IPS DF 6.9 (cell line): ENCODE measurements around the gene TXNIP.

Experiments
- DNase-seq: peaks from one replicate; pipeline ENCODE4 v3.0.0-alpha.2; 2013; ENCODE audit warnings: low read depth, low spot score
- H3K27ac ChIP-seq: one replicate; pipeline ENCODE4 v1.5.1; 2013; ENCODE audit warnings: low read length, control low read depth
- H3K27me3 ChIP-seq: 2 replicates; pipeline ENCODE4 v1.6.1; 2013; ENCODE audit warnings: mild to moderate bottlenecking, low read length; ENCODE audit not compliant: control insufficient read depth, insufficient read depth
- H3K36me3 ChIP-seq: 2 replicates; pipeline ENCODE4 v1.6.1; 2013; ENCODE audit warnings: low read length; ENCODE audit not compliant: control insufficient read depth, insufficient read depth
- H3K4me1 ChIP-seq: 2 replicates; pipeline ENCODE4 v1.6.1; 2013; ENCODE audit warnings: low read length; ENCODE audit not compliant: control insufficient read depth, insufficient read depth
- H3K4me3 ChIP-seq: 2 replicates; pipeline ENCODE4 v1.5.1; 2013; ENCODE audit warnings: mild to moderate bottlenecking, low read length
- H3K9me3 ChIP-seq: 2 replicates; pipeline ENCODE4 v1.6.1; 2013; ENCODE audit warnings: low read length, inconsistent platforms; ENCODE audit not compliant: control insufficient read depth, insufficient read depth
- WGBS: extraction: QIAGEN DNeasy Blood & Tissue Kit; methylation state at CpG from one replicate; pipeline ENCODE4 v1.1.7; 2013; ENCODE audit warnings: mixed read lengths, missing lambda C conversion rate; ENCODE audit not compliant: insufficient read length, insufficient coverage; 5-methylcytosine and 5-hydroxymethylcytosine counted together

Gene TXNIP

GRCh38 chr1:145993618-145994390, 2.6 kb downstream of the TXNIP start:
- no CpG with 5 or more reads among the region's 6 CpGs for WGBS
- H3K27ac ChIP-seq: no peak overlapping the region

GRCh38 chr1:145992958-145993617, 3.3 kb downstream of the TXNIP start:
- no peak overlapping the region for H3K4me3 ChIP-seq
- H3K27ac ChIP-seq: no peak overlapping the region
- no peaks in the 10 kb centered on the region for H3K27me3 ChIP-seq
- 0 out of 2 replicates have a peak, but pooled peaks cover 2% of the 10 kb centered on the region for H3K4me1 ChIP-seq
- no CpG with 5 or more reads among the region's 5 CpGs for WGBS
- no peaks in the 10 kb centered on the region for H3K9me3 ChIP-seq
- H3K36me3 ChIP-seq: peaks cover 12% of the 10 kb centered on the region; the same call in 1 of the 2 replicates
- DNase-seq: no peak

More at GRCh38 chr1:145993618-145994390, 2.6 kb downstream of the TXNIP start:
- no peak for DNase-seq
- peaks cover 12% of the 10 kb centered on the region; the same call in 1 of the 2 replicates for H3K36me3 ChIP-seq
- H3K9me3 ChIP-seq: no peaks in the 10 kb centered on the region
- 0 out of 2 replicates have a peak, but pooled peaks cover 2% of the 10 kb centered on the region for H3K4me1 ChIP-seq
- H3K4me3 ChIP-seq: no peak overlapping the region; the same call in 1 of the 2 replicates
- H3K27me3 ChIP-seq: no peaks in the 10 kb centered on the region

GRCh38 chr1:145992502-145992936, 3.9 kb downstream of the TXNIP start:
- no peaks in the 10 kb centered on the region for H3K27me3 ChIP-seq
- DNase-seq: no peak
- H3K4me1 ChIP-seq: 0 out of 2 replicates have a peak, but pooled peaks cover 2% of the 10 kb centered on the region
- H3K9me3 ChIP-seq: no peaks in the 10 kb centered on the region
- H3K36me3 ChIP-seq: peaks cover 12% of the 10 kb centered on the region; the same call in 1 of the 2 replicates
- no CpG with 5 or more reads among the region's 1 CpG for WGBS
- H3K27ac ChIP-seq: no peak overlapping the region
- H3K4me3 ChIP-seq: no peak overlapping the region

GRCh38 chr1:145991735-145992412, 4.5 kb downstream of the TXNIP start:
- no peak overlapping the region for H3K4me3 ChIP-seq
- peaks cover 12% of the 10 kb centered on the region; the same call in 1 of the 2 replicates for H3K36me3 ChIP-seq
- H3K9me3 ChIP-seq: no peaks in the 10 kb centered on the region
- H3K4me1 ChIP-seq: 0 out of 2 replicates have a peak, but pooled peaks cover 2% of the 10 kb centered on the region
- no peak overlapping the region for H3K27ac ChIP-seq
- no CpG with 5 or more reads among the region's 10 CpGs for WGBS
- DNase-seq: no peak
- no peaks in the 10 kb centered on the region for H3K27me3 ChIP-seq

- Histone ChIP-seq H3K4me3 (no peak overlapping the region), H3K27me3 (no peaks in the 10 kb centered on the region), H3K4me1 (peaks cover 2% of the 10 kb centered on the region; the same call in 1 of the 2 replicates), H3K36me3 (peaks cover 12% of the 10 kb centered on the region; the same call in 1 of the 2 replicates), H3K27ac (no peak overlapping the region), H3K9me3 (no peaks in the 10 kb centered on the region)
- no peak for DNase-seq
- WGBS: 100% methylated on average over 1 of the region's 7 CpGs
Observed at GRCh38 chr1:145990249-145990855, 6.0 kb downstream of the TXNIP start.

- no peak for DNase-seq
- no peaks in the 10 kb centered on the region for H3K9me3 ChIP-seq
- no peak overlapping the region for H3K4me3 ChIP-seq
- peaks cover 4% of the 10 kb centered on the region; the same call in 1 of the 2 replicates for H3K4me1 ChIP-seq
- WGBS: no CpG with 5 or more reads among the region's 5 CpGs
- H3K27ac ChIP-seq: no peak overlapping the region
- H3K27me3 ChIP-seq: no peaks in the 10 kb centered on the region
- peaks cover 4% of the 10 kb centered on the region; the same call in 1 of the 2 replicates for H3K36me3 ChIP-seq
Observed at GRCh38 chr1:145988773-145989172, 7.6 kb downstream of the TXNIP start.

GRCh38 chr1:145987926-145988325, 8.5 kb downstream of the TXNIP start:
- H3K9me3 ChIP-seq: no peaks in the 10 kb centered on the region
- H3K4me1 ChIP-seq: peaks cover 4% of the 10 kb centered on the region; the same call in 1 of the 2 replicates
- no peaks in the 10 kb centered on the region for H3K36me3 ChIP-seq
- no peak overlapping the region for H3K4me3 ChIP-seq
- no peak overlapping the region for H3K27ac ChIP-seq
- H3K27me3 ChIP-seq: no peaks in the 10 kb centered on the region
- no CpG with 5 or more reads among the region's 1 CpG for WGBS
- DNase-seq: no peak

GRCh38 chr1:145986551-145986950, 9.8 kb downstream of the TXNIP start:
- H3K9me3 ChIP-seq: no peaks in the 10 kb centered on the region
- no peaks in the 10 kb centered on the region for H3K27me3 ChIP-seq
- H3K36me3 ChIP-seq: no peaks in the 10 kb centered on the region
- no CpG with 5 or more reads among the region's 6 CpGs for WGBS
- no peak overlapping the region for H3K4me3 ChIP-seq
- no peak for DNase-seq
- H3K4me1 ChIP-seq: peaks cover 4% of the 10 kb centered on the region; the same call in 1 of the 2 replicates
- H3K27ac ChIP-seq: no peak overlapping the region

- H3K27ac ChIP-seq: no peak overlapping the region
- no peak overlapping the region for H3K4me3 ChIP-seq
- no peaks in the 10 kb centered on the region for H3K9me3 ChIP-seq
- H3K4me1 ChIP-seq: peaks cover 4% of the 10 kb centered on the region; the same call in 1 of the 2 replicates
- H3K36me3 ChIP-seq: no peaks in the 10 kb centered on the region
- WGBS: no CpG with 5 or more reads among the region's 15 CpGs
- H3K27me3 ChIP-seq: no peaks in the 10 kb centered on the region
- DNase-seq: no peak
Observed at GRCh38 chr1:145985502-145986439, 10.6 kb downstream of the TXNIP start.
